ENCODE data around the gene HACD2.

Gene HACD2

DNA sequence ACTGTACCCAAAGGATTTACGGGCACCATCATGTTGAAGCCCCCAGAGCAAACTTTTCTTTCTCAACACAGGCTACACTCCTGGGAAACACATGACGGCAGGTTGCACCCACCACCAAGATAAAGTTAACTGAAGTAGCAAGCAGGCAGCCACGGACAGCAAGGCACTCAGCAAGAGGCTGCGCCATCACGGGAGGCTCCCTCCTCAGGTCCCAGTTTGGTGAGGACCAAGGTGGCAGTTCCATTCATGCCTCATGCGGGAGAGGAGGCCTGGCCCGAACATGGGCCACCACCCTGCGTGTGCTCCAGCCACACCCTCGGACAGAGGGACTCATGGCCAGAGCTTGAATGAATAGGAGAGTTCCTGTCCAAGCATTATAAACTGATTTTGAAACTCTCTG lies 142.7 kb downstream of the HACD2 start:
- DNase-seq, result no peak

Measured in NCI-H1930 (cell line).